Astrocyte (in vitro differentiated cells and primary cell): ENCODE measurements around the gene TRAF3IP3.

Source experiments
- EZH2 ChIP-seq: IDR thresholded peaks from 2 replicates; pipeline ENCODE4 v1.6.1; 2012; ENCODE audit warnings: mild to moderate bottlenecking, low read length, inconsistent platforms; ENCODE audit not compliant: insufficient read depth
- TF ChIP-seq, protein P1 (sequence below): IDR thresholded peaks from 2 replicates; pipeline ENCODE4 v1.5.1; 2011; ENCODE audit warnings: low read depth, mild to moderate bottlenecking, inconsistent platforms, low read length, moderate library complexity; ENCODE audit not compliant: insufficient read depth

GRCh38 chr1:209727785-209728184, 28.1 kb upstream of the TRAF3IP3 start:
- TF ChIP-seq, protein P1, sequence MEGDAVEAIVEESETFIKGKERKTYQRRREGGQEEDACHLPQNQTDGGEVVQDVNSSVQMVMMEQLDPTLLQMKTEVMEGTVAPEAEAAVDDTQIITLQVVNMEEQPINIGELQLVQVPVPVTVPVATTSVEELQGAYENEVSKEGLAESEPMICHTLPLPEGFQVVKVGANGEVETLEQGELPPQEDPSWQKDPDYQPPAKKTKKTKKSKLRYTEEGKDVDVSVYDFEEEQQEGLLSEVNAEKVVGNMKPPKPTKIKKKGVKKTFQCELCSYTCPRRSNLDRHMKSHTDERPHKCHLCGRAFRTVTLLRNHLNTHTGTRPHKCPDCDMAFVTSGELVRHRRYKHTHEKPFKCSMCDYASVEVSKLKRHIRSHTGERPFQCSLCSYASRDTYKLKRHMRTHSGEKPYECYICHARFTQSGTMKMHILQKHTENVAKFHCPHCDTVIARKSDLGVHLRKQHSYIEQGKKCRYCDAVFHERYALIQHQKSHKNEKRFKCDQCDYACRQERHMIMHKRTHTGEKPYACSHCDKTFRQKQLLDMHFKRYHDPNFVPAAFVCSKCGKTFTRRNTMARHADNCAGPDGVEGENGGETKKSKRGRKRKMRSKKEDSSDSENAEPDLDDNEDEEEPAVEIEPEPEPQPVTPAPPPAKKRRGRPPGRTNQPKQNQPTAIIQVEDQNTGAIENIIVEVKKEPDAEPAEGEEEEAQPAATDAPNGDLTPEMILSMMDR = no peak
- TF ChIP-seq EZH2 = no peak
